HG02798 (cell line): ENCODE data around the gene CWF19L1.

ENCODE experiments used
- ATAC-seq: cut with Tn5 transposase; IDR thresholded peaks from one replicate; pipeline ENCODE4 v1.9.1; 2021; ENCODE audit warnings: mild to moderate bottlenecking; ENCODE audit not compliant: unreplicated experiment, poor library complexity

CWF19L1 gene

DNA sequence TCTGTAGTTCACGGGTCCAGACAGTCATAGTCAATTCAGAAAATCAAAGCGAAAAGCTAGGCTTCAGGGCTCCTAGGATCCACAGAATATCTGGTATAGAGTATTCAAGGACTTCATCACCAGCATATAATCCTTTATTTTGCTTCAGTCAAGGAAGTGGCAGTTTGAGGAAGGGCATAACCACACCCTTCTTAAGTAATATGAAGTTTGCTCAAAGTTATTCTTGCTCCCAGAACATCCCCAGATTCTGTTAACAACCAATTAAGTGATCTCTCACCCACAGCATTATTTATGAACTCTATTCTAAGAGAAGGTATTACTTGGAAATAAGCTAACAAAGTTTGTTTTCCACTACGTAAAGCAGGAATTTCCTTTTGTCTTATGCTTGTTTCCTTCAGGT lies 13.2 kb downstream of the CWF19L1 start:
- ATAC-seq: no peak

GRCh38 chr10:100253041-100253440 lies 14.4 kb downstream of the CWF19L1 start:
- no peak for ATAC-seq

DNA sequence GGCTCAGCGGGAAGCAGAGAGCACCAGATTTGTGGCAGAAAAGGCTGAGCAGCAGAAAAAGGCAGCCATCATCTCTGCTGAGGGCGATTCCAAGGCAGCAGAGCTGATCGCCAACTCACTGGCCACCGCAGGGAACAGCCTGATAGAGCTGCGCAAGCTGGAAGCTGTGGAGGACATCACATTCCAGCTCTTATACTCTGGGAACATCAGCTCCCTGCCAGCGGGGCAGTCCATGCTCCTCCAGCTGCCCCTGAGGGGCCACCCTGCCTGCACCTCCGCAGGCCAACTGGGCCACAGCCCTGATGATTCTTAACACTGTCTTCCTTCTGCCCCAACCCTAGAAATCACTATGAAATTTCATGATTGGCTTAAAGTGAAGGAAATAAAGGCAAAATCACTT lies 18.6 kb downstream of the CWF19L1 start:
- ATAC-seq: no peak

DNA sequence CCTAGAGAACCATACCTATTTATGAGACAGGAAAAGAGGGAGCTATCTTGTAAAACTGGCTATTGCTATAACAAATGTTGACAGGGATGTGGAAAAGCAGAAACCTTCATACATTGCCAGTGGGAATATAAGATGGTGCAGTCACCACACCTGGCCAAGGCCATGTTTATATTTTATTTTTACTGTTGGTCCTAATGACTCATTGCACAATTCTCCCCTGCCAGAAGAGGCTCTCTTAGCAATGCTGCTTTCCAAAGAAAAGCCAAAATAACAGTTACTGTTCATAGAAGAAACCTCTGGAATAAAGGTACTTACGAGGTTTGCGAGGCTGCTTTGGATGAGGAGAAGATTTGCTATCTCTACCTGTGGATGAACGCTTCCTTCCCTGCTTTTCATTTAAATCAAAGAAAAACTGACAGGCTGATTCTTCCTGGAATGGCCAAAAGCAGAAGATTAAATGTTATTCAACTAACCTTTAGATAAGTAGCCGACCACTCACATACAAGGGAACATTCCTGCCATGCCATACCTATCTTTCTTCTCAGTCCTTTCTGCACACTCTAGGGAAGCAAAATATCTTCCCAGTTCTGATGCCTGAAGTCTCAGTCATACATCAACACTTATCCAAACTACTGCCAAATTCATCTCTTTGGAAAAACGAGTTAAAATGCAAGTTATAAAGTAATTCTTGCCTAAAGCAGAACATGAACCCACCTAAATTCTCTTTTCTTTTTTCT lies 21.8 kb downstream of the CWF19L1 start:
- ATAC-seq: no peak

DNA sequence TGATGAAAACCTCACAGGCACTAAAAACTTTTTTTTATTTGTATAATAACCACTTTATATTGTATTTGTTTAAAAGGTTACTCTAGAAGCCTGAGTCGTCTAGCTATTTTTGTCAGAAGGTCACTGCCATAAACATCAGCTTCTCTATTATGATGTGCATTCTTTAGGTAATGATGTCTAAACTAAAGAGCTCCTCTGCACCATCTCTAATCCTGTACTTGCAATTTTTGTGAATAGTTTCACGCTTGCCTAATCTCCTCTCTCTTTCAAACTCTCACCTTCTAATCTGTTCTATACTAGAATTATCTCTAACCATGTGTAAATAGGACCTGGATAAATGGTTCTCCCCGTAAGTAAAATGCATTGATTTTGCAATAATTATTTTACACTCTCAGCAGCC lies 27.6 kb downstream of the CWF19L1 start:
- no peak for ATAC-seq

DNA sequence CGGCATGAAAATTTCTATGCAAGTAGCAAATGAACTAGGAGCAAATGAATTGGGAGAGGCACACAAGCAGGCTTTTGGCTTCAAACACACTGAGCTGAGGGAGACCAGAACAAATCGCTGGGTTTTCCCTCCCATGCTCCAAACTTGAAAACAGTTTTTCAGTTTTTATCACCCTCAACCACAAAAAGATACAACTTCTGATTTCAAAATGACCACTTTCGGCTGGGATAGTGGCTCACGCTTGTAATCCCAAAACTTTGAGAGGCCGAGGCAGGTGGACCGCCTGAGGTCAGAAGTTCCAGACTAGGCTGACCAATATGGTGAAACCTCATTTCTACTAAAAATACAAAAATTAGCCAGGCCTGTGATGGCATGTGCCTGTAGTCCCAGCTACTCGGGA lies 29.0 kb downstream of the CWF19L1 start:
- no peak for ATAC-seq

DNA sequence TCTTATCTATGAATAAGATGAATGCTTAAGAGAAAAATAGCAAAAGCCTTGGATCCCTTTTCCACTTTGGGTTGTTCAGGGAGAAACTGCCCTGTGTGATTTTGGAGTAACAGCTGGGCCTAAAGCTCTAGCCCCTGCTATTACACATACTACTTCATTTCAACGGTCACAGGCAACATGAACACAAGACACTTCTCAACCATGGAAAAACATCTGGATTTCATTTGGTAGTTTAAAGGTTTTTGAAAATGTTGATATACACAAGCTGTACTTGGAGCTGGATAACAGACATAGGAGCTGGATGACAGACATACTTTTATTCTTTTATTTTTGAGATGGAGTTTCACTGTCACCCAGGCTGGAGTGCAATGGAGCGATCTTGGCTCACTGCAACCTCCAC lies 35.3 kb downstream of the CWF19L1 start:
- ATAC-seq: no peak

DNA sequence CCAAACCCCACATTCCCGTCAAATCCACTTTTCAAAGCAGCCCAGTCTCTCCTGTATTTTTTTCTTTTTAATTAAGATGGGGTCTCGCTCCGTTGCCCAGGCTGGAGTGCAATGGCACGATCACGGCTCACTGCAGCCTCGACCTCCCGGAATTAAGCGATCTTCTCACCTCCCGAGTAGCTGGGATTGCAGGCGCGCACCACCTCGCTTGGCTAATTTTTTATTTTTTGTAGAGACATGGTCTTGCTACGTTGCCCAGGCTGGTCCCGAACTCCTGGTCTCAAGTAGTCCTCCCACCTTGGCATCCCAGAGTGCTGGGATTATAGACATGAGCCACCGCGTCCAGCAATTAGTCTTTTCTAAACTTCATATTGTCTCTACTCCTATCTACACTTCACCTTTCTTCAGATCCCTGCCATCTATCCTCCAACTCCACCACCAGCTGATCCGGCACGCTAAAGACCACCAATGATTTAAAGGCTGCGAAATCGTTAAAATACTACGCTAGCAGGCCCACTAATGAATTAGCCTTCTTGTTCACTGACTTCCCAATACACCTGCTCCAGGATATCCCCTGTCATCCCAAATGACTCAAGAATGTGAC lies 37.5 kb downstream of the CWF19L1 start:
- no peak for ATAC-seq

DNA sequence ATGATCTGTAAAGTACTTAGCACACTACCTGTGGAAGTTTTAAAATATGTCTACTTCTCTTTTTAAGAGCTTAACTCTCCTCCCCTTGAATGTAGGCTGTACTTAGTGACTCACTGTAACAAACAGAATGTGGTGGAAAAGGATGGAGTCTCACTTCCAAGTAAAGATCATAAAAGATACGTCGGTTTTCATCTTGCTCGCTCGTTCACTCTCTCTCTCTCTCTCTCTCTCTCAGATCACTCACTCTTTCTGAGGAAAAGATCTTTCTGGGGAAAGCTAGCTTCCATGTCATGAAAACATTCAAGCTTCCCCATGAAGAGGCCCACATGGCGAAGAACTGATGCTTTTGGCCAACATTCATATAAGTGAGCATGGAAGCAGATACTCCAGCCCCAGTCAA lies 43.6 kb downstream of the CWF19L1 start:
- no peak for ATAC-seq

GRCh38 chr10:100222529-100222928 lies 44.9 kb downstream of the CWF19L1 start:
- no peak for ATAC-seq

- no peak for ATAC-seq
Measured at GRCh38 chr10:100216006-100216405, 51.4 kb downstream of the CWF19L1 start.

DNA sequence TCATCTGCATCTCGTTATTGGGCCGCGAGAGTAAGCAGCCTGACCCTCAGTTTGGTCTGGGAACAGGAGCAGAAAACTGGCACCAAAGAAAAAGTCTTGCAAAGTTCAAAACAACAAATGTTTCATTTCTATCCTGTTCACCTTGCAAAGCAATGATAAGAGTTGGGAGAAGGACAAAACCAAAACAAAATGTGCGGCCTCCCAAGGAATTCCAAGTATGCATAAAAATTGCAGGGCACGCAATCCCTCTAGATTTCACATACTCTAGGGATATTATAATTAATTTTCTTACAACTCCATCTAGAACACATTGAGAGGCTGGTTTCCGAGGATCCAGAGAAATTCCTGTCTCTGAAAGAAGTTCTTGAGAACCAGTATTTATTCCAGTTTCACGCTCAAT lies 58.1 kb downstream of the CWF19L1 start:
- no peak for ATAC-seq

GRCh38 chr10:100208276-100208675 lies 59.2 kb downstream of the CWF19L1 start:
- no peak for ATAC-seq

DNA sequence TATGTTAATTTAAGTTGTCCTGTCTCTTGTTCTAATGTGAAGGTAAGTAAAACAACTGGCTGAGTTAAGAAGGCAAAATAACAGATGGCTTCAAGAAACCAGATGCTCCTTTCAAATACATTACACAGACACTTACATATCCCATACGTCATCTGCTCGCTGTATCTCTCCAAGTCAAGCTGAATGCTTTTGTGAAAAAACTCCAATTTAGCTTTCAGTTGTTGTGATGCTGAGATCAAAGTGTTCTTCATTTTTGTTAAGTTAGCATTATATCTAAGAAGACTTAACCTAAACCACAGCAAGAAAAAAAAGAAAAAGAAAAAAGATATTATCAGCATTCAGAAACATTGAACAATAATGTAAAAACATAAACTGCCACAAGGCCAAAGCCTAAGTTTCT lies 63.1 kb downstream of the CWF19L1 start:
- no peak for ATAC-seq

DNA sequence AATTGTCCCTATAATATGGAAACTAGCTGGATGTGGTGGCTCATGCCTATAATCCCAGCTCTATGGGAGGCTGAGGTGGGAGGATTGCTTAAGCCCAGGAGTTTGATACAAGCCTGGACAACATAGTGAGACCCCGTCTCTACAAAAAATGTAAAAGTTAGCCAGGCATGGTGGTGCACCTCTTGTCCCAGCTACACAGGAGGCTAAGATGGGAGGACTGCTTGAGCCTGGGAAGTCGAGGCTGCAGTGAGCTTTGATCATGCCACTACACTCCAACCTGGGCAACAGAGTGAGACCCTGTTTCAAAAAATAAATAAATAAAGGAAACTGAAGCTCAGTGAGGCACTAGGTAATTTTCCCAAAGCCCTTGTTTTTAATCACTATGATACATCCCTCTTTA lies 65.9 kb downstream of the CWF19L1 start:
- ATAC-seq: no peak

- no peak for ATAC-seq
Measured at GRCh38 chr10:100194711-100195110, 72.7 kb downstream of the CWF19L1 start.

GRCh38 chr10:100192350-100192749 lies 75.1 kb downstream of the CWF19L1 start:
- no peak for ATAC-seq

GRCh38 chr10:100186253-100187212 lies 80.9 kb downstream of the CWF19L1 start:
- ATAC-seq: peak; percentile 41

- peak; percentile 93 for ATAC-seq
Measured at GRCh38 chr10:100185364-100186252, 81.8 kb downstream of the CWF19L1 start, which contains the start of gene ERLIN1. Gene ERLIN1, minus strand, starts transcription at chr10:100186029. Its CDS starts 403 bp downstream, at chr10:100185626.

- ATAC-seq: no peak
Measured at GRCh38 chr10:100184840-100185239, 82.6 kb downstream of the CWF19L1 start.
